Activated T-cell treated with anti-CD3 and anti-CD28 coated beads for 4 hours (primary cell): ENCODE data around the gene ROPN1L.
"Not testable (repeated sequence)": the region's sequence is repeated elsewhere in the genome, so short reads cannot be mapped to it uniquely, and the experiment has no call there.

Experiments used
- DNase-seq: peaks from one replicate; pipeline ENCODE4 v3.0.0-alpha.2; 2020

ROPN1L gene

GRCh38 chr5:10503321-10503720 lies 61.6 kb downstream of the ROPN1L start:
- DNase-seq, result no peak

- DNase-seq, result no peak
Measured at GRCh38 chr5:10503997-10504793, 62.5 kb downstream of the ROPN1L start.

- DNase-seq, result no peak
Measured at GRCh38 chr5:10505517-10506095, 63.9 kb downstream of the ROPN1L start.

GRCh38 chr5:10506535-10506934 lies 64.9 kb downstream of the ROPN1L start:
- no peak for DNase-seq

- DNase-seq, result no peak
Measured at GRCh38 chr5:10507575-10508096, 66.0 kb downstream of the ROPN1L start.

- no peak for DNase-seq
Measured at GRCh38 chr5:10509575-10509974, 67.9 kb downstream of the ROPN1L start.

- no peak for DNase-seq
Measured at GRCh38 chr5:10511741-10512640, 70.3 kb downstream of the ROPN1L start.

- no peak for DNase-seq
Measured at GRCh38 chr5:10513501-10514442, 72.1 kb downstream of the ROPN1L start.

- not testable (repeated sequence) for DNase-seq
Measured at GRCh38 chr5:10514572-10514971, 72.9 kb downstream of the ROPN1L start.
